NB4 (cell line): Measurements from ENCODE around the gene TIMM17A.

Experiments
- MYC ChIP-seq: IDR thresholded peaks from 2 replicates; pipeline ENCODE4 v1.6.1; 2011; ENCODE audit warnings: low read depth, low read length
- POLR2A ChIP-seq: IDR thresholded peaks from 2 replicates; pipeline ENCODE4 v1.6.1; 2011; ENCODE audit warnings: mild to moderate bottlenecking; ENCODE audit not compliant: insufficient read length; ENCODE audit errors: extremely low read depth
- TF ChIP-seq, protein P1 (sequence below): IDR thresholded peaks from one replicate; pipeline ENCODE4 v1.5.1; 2012; ENCODE audit warnings: low read depth, low read length

DNA sequence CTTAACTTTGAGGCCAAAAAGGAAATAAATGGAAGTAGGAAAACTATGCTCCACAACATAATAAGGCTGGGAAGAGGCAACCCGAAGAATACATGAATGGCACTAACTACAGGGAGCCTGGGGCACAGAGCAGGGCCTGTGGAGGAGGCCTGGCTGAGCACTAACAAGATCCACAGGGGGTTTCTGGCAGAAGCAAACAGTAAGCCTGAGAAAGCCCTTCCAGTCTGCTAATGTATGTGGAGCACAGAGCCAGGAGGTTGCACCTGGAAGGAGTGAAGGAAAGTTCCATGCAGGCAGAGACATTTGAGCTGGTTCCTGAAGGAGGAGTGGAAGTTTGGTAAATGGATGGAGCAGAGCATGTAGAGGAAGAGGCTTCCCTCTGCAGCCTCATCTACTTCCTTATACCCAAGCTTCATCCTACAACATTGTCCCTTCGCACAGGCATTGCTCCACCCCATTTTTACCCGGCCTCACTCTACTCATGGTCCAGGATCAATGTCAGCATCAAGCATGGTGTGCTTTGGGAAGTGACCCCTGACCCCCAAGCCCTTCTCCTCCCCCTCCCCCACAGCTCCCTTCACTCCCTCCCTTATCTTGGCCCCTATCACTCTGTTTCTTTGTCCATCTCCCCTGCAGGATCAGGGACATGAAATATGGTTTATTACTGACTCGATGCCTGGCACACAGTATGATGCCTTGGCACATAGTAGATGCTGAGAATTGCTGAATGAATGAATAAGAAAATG is 43.3 kb upstream of the TIMM17A start:
- TF ChIP-seq, protein P1, sequence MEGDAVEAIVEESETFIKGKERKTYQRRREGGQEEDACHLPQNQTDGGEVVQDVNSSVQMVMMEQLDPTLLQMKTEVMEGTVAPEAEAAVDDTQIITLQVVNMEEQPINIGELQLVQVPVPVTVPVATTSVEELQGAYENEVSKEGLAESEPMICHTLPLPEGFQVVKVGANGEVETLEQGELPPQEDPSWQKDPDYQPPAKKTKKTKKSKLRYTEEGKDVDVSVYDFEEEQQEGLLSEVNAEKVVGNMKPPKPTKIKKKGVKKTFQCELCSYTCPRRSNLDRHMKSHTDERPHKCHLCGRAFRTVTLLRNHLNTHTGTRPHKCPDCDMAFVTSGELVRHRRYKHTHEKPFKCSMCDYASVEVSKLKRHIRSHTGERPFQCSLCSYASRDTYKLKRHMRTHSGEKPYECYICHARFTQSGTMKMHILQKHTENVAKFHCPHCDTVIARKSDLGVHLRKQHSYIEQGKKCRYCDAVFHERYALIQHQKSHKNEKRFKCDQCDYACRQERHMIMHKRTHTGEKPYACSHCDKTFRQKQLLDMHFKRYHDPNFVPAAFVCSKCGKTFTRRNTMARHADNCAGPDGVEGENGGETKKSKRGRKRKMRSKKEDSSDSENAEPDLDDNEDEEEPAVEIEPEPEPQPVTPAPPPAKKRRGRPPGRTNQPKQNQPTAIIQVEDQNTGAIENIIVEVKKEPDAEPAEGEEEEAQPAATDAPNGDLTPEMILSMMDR, result no peak
- no peak for TF ChIP-seq POLR2A
- TF ChIP-seq MYC, result no peak
